WI38 (cell line): Measurements from ENCODE around the gene GPN1.

ENCODE experiments used
- H3K4me3 ChIP-seq: 2 replicates; pipeline ENCODE4 v1.5.1; 2011; ENCODE audit warnings: low read depth, mild to moderate bottlenecking, control low read depth, low read length
- CTCF ChIP-seq: IDR thresholded peaks from 2 replicates; pipeline ENCODE4 v1.5.1; 2012; ENCODE audit warnings: low read depth, mild to moderate bottlenecking, control low read depth, low read length

Gene GPN1

GRCh38 chr2:27628767-27629709 is at the start of gene GPN1, which contains the start of gene CCDC121:
GPN1 (plus strand) TSS chr2:27629050; CDS start chr2:27629059, 9 bp downstream.
CCDC121 (minus strand) TSS chr2:27629012; CDS start chr2:27627799, 1,213 bp downstream.
- H3K4me3 ChIP-seq, result peak within 1 kb of the TSS; percentile 94
- no peak for TF ChIP-seq CTCF

- H3K4me3 ChIP-seq, result no peak overlapping the region
- no peak for TF ChIP-seq CTCF
Measured at GRCh38 chr2:27581417-27582128, 47.3 kb upstream of the GPN1 start.

- TF ChIP-seq CTCF, result no peak
- peak overlapping the region; percentile 93 for H3K4me3 ChIP-seq
Measured at GRCh38 chr2:27582129-27582694, 46.6 kb upstream of the GPN1 start.

GRCh38 chr2:27582695-27583389 is 46.0 kb upstream of the GPN1 start, which contains the start of gene ZNF512:
ZNF512 (plus strand) TSS chr2:27583042; CDS start chr2:27583113, 71 bp downstream.
- TF ChIP-seq CTCF, result no peak
- peak within 1 kb of the TSS; percentile 93 for H3K4me3 ChIP-seq

GRCh38 chr2:27583390-27583915 is 45.4 kb upstream of the GPN1 start:
- H3K4me3 ChIP-seq, result peak overlapping the region; percentile 93
- no peak for TF ChIP-seq CTCF

- H3K4me3 ChIP-seq, result peak overlapping the region; percentile 93
- TF ChIP-seq CTCF, result no peak
Measured at GRCh38 chr2:27584597-27584996, 44.3 kb upstream of the GPN1 start.
